Fibroblast of skin of back (primary cell): ENCODE results near the gene ZCCHC14.

Experiments used
- DNase-seq: peaks from one replicate; pipeline ENCODE4 v3.0.0-alpha.2; 2013

ZCCHC14 gene

GRCh38 chr16:87457061-87457611, 35.7 kb downstream of the ZCCHC14 start:
- DNase-seq, result peak; percentile 49

- no peak for DNase-seq
Observed at GRCh38 chr16:87454391-87454790, 38.4 kb downstream of the ZCCHC14 start.

GRCh38 chr16:87453326-87453725, 39.5 kb downstream of the ZCCHC14 start:
- DNase-seq, result no peak

GRCh38 chr16:87451563-87452210, 41.1 kb downstream of the ZCCHC14 start:
- DNase-seq, result no peak

- DNase-seq, result no peak
Observed at GRCh38 chr16:87448866-87449265, 44.0 kb downstream of the ZCCHC14 start.

GRCh38 chr16:87447323-87447722, 45.5 kb downstream of the ZCCHC14 start:
- DNase-seq, result peak; percentile 72

GRCh38 chr16:87446479-87446878, 46.3 kb downstream of the ZCCHC14 start:
- no peak for DNase-seq

GRCh38 chr16:87445486-87445885, 47.3 kb downstream of the ZCCHC14 start:
- DNase-seq, result no peak

GRCh38 chr16:87443964-87444363, 48.9 kb downstream of the ZCCHC14 start:
- DNase-seq, result no peak

- no peak for DNase-seq
Observed at GRCh38 chr16:87443016-87443415, 49.8 kb downstream of the ZCCHC14 start.

GRCh38 chr16:87442581-87442966, 50.2 kb downstream of the ZCCHC14 start:
- no peak for DNase-seq

GRCh38 chr16:87441886-87442580, 50.8 kb downstream of the ZCCHC14 start:
- DNase-seq, result peak; percentile 36

GRCh38 chr16:87439926-87440325, 52.9 kb downstream of the ZCCHC14 start:
- no peak for DNase-seq

- DNase-seq, result no peak
Observed at GRCh38 chr16:87438611-87438985, 54.2 kb downstream of the ZCCHC14 start.

- no peak for DNase-seq
Observed at GRCh38 chr16:87437911-87438610, 54.8 kb downstream of the ZCCHC14 start.

- DNase-seq, result no peak
Observed at GRCh38 chr16:87437327-87437726, 55.5 kb downstream of the ZCCHC14 start.

GRCh38 chr16:87436225-87437172, 56.3 kb downstream of the ZCCHC14 start:
- no peak for DNase-seq

- DNase-seq, result peak; percentile 89
Observed at GRCh38 chr16:87435372-87436224, 57.2 kb downstream of the ZCCHC14 start.

GRCh38 chr16:87434146-87434667, 58.6 kb downstream of the ZCCHC14 start:
- peak; percentile 18 for DNase-seq

GRCh38 chr16:87432330-87432915, 60.4 kb downstream of the ZCCHC14 start:
- no peak for DNase-seq

GRCh38 chr16:87431926-87432325, 60.9 kb downstream of the ZCCHC14 start:
- peak; percentile 83 for DNase-seq
